ENCODE measurements around the gene HELQ. TPM values are rescaled to one million over a fixed set of nuclear protein-coding genes. Genes with fewer than 3 reads are reported as not detected.
A peak's percentile ranks its signal among the peaks of the same experiment; 100 is the strongest.

The HELQ gene
- total RNA-seq, 6 experiments from 2014 or later, result 9.5 to 13.0 (median 11.8) TPM

GRCh38 chr4:83440148-83440814 lies 15.3 kb downstream of the HELQ start:
- Mint-ChIP-seq H3K9me3 (no peaks in the 10 kb centered on the region), H3K27ac (no peak overlapping the region), H3K4me1 (ENCODE audit: low read depth) (0 out of 2 replicates have a peak, but pooled peaks cover 4% of the 10 kb centered on the region), H3K27me3 (ENCODE audit: insufficient read depth) (no peaks in the 10 kb centered on the region; the same call in 1 of the 2 replicates), H3K36me3 (ENCODE audit: low read depth) (no peaks in the 10 kb centered on the region), H3K4me3 (no peak overlapping the region)
- TF ChIP-seq CTCF (IDR thresholded peaks at IDR 0.05), result no peak
- no peak for DNase-seq

GRCh38 chr4:83438719-83439118 lies 16.9 kb downstream of the HELQ start:
- DNase-seq, result peak; percentile 17
- Mint-ChIP-seq H3K27me3 (ENCODE audit: insufficient read depth) (no peaks in the 10 kb centered on the region), H3K9me3 (no peaks in the 10 kb centered on the region), H3K36me3 (ENCODE audit: low read depth) (no peaks in the 10 kb centered on the region), H3K4me1 (ENCODE audit: low read depth) (0 out of 2 replicates have a peak, but pooled peaks cover 4% of the 10 kb centered on the region), H3K27ac (no peak overlapping the region), H3K4me3 (no peak overlapping the region)
- no peak for TF ChIP-seq CTCF (IDR thresholded peaks at IDR 0.05)

GRCh38 chr4:83436680-83437079 lies 18.9 kb downstream of the HELQ start:
- Mint-ChIP-seq H3K27ac (no peak overlapping the region), H3K4me3 (no peak overlapping the region), H3K36me3 (ENCODE audit: low read depth) (no peaks in the 10 kb centered on the region), H3K27me3 (ENCODE audit: insufficient read depth) (no peaks in the 10 kb centered on the region), H3K4me1 (ENCODE audit: low read depth) (0 out of 2 replicates have a peak, but pooled peaks cover 4% of the 10 kb centered on the region), H3K9me3 (no peaks in the 10 kb centered on the region)
- no peak for DNase-seq
- TF ChIP-seq CTCF (IDR thresholded peaks at IDR 0.05), result no peak

GRCh38 chr4:83431200-83431599 lies 24.4 kb downstream of the HELQ start:
- H3K9me3 Mint-ChIP-seq, result no peaks in the 10 kb centered on the region
- TF ChIP-seq CTCF (IDR thresholded peaks at IDR 0.05), result no peak

GRCh38 chr4:83418211-83418610 lies 37.4 kb downstream of the HELQ start:
- Mint-ChIP-seq H3K27me3 (ENCODE audit: insufficient read depth) (no peaks in the 10 kb centered on the region), H3K9me3 (no peaks in the 10 kb centered on the region), H3K4me3 (no peak overlapping the region), H3K4me1 (ENCODE audit: low read depth) (no peaks in the 10 kb centered on the region), H3K27ac (no peak overlapping the region), H3K36me3 (ENCODE audit: low read depth) (peaks cover 14% of the 10 kb centered on the region)
- DNase-seq, result no peak
- no peak for TF ChIP-seq CTCF (IDR thresholded peaks at IDR 0.05)

More at GRCh38 chr4:83431200-83431599, 24.4 kb downstream of the HELQ start:
- Mint-ChIP-seq H3K27ac (no peak overlapping the region), H3K4me1 (ENCODE audit: low read depth) (no peaks in the 10 kb centered on the region), H3K4me3 (no peak overlapping the region), H3K36me3 (ENCODE audit: low read depth) (no peaks in the 10 kb centered on the region), H3K27me3 (ENCODE audit: insufficient read depth) (no peaks in the 10 kb centered on the region)
- DNase-seq, result no peak
